ENCODE measurements around the gene FCN2. TPM values are rescaled to one million over a fixed set of nuclear protein-coding genes. Genes with fewer than 3 reads are reported as not detected.

The FCN2 gene
- total RNA-seq, 1 experiment from 2014 or later = not detected

DNA sequence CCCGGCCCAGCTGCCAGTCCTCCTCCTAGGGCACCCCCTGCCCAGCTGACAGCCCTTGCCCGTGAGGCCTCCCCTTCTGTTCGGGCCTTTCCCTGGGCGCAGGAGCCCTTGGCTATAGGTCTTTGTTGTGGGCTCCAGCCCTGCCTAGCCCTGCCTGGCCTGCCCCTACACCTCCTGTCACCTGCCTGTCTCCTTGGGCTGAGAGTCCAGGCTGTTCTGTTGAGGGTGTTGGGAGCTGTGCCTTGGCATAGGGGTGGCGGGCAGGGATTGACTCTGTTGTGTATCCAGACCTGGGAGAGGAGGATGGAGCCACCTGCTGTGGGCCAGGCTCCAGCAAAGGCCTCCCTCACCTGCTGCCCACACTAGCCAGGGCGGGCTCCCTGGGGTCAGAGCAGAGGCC lies 11.6 kb downstream of the FCN2 start:
- Histone ChIP-seq H3K4me3 (no peak overlapping the region), H3K36me3 (no peaks in the 10 kb centered on the region), H3K4me1 (replicated peaks) (peaks cover 22% of the 10 kb centered on the region), H3K27ac (no peak overlapping the region), H3K9me3 (replicated peaks) (no peaks in the 10 kb centered on the region), H3K27me3 (replicated peaks) (no peaks in the 10 kb centered on the region)
- DNase-seq (ENCODE audit: low read depth in 1 of 2, low spot score in 2 of 2) = peak in 1 of 2 experiments; percentile 32

DNA sequence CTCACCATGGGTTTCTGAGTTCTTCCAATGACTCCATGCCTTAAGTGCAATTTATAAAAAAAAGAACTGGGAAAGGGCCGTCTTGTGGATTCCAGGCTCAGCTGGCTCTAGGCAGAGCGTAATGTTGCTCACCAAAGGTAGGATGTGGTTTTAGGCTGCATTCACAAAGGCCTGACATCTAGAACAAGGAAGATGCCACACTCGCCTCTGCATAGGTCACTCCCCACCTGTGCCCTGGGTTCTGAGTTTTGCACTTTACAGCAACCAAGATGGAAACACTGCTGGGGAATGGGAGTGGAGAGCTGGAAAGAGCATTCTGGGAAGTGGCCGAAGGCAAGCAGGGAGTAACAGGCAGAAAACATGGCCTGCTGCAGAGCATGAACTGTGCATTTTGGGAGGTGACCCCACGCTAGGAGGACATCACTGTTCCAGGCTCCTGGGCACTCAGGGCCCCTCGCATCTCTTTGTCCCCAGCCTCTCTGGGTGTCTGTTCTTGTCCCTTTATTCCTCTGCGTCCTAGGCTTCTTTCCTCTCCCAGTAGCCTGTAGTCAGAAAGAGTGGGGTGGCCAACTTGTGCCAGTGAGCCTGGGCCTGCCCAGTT lies 12.3 kb downstream of the FCN2 start:
- Histone ChIP-seq H3K9me3 (replicated peaks) (no peaks in the 10 kb centered on the region), H3K36me3 (no peaks in the 10 kb centered on the region), H3K27me3 (replicated peaks) (no peaks in the 10 kb centered on the region), H3K4me1 (replicated peaks) (peaks cover 22% of the 10 kb centered on the region), H3K4me3 (no peak overlapping the region), H3K27ac (no peak overlapping the region)
- DNase-seq (ENCODE audit: low read depth in 1 of 2, low spot score in 2 of 2) = no peak

GRCh38 chr9:134894136-134894860 lies 13.7 kb downstream of the FCN2 start:
- Histone ChIP-seq H3K27ac (no peak overlapping the region), H3K36me3 (no peaks in the 10 kb centered on the region), H3K9me3 (replicated peaks) (no peaks in the 10 kb centered on the region), H3K4me3 (no peak overlapping the region), H3K4me1 (replicated peaks) (peaks cover 22% of the 10 kb centered on the region), H3K27me3 (replicated peaks) (0 out of 2 replicates have a peak, but pooled peaks cover 3% of the 10 kb centered on the region)
- peak in 1 of 2 experiments; percentile 31 for DNase-seq (ENCODE audit: low read depth in 1 of 2, low spot score in 2 of 2)

DNA sequence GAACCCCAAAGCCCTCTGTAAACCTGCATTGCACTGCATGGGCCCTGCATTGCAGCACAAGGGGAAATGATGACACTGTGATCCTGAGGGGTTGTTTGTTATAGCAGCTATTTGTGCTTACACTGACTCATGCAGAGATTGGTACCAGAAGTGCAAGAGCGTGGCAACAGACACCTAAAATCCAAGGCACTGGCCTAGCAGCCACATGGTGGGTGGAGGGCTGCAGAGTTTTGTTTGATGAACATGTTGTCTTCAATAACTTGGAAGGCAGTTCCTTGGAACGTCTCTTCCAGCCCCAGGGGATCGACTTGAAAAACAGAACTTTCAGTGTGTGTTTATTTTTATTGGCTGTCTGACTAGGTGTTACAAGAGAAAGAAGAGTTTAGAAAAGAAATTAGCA lies 14.5 kb downstream of the FCN2 start:
- Histone ChIP-seq H3K36me3 (no peaks in the 10 kb centered on the region), H3K4me3 (no peak overlapping the region), H3K27me3 (replicated peaks) (0 out of 2 replicates have a peak, but pooled peaks cover 3% of the 10 kb centered on the region), H3K4me1 (replicated peaks) (peaks cover 22% of the 10 kb centered on the region), H3K27ac (no peak overlapping the region), H3K9me3 (replicated peaks) (no peaks in the 10 kb centered on the region)
- peak; percentile 31 to 36 for DNase-seq (ENCODE audit: low read depth in 1 of 2, low spot score in 2 of 2)

DNA sequence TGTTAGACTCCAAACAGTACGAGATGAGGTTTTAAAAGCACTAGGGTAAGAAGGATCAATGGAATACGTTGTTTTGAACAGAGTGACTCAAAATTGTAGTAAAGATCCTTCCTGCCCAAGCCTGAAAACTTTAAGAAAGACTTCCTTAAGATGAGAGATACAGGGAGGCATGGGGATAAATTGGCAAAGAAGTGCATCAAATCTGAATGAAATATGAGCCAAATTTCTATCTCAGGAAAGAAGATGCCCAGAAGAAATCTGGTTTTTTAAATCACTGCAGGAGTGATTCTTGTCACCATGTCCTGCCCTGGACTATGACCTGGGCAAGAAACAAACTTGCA lies 14.9 kb downstream of the FCN2 start:
- H3K9me3 ChIP-seq (replicated peaks) = no peaks in the 10 kb centered on the region
- no peaks in the 10 kb centered on the region for H3K36me3 ChIP-seq
- H3K27ac ChIP-seq = peak overlapping the region; percentile 62; the same call in 1 of the 2 replicates
- DNase-seq (ENCODE audit: low read depth in 1 of 2, low spot score in 2 of 2) = no peak
- 0 out of 2 replicates have a peak, but pooled peaks cover 3% of the 10 kb centered on the region for H3K27me3 ChIP-seq (replicated peaks)
- no peak overlapping the region for H3K4me3 ChIP-seq
- peaks cover 22% of the 10 kb centered on the region for H3K4me1 ChIP-seq (replicated peaks)

- Histone ChIP-seq H3K36me3 (no peaks in the 10 kb centered on the region), H3K27me3 (replicated peaks) (0 out of 2 replicates have a peak, but pooled peaks cover 3% of the 10 kb centered on the region), H3K4me3 (no peak overlapping the region), H3K4me1 (replicated peaks) (peaks cover 22% of the 10 kb centered on the region), H3K27ac (peak overlapping the region; percentile 62), H3K9me3 (replicated peaks) (no peaks in the 10 kb centered on the region)
- peak; percentile 85 to 88 for DNase-seq (ENCODE audit: low read depth in 1 of 2, low spot score in 2 of 2)
These were observed 15.6 kb downstream of the FCN2 start for GRCh38 chr9:134895908-134896833.

GRCh38 chr9:134896834-134897583 lies 16.4 kb downstream of the FCN2 start:
- H3K9me3 ChIP-seq (replicated peaks) = no peaks in the 10 kb centered on the region
- H3K27me3 ChIP-seq (replicated peaks) = 0 out of 2 replicates have a peak, but pooled peaks cover 3% of the 10 kb centered on the region
- H3K4me3 ChIP-seq = no peak overlapping the region
- DNase-seq (ENCODE audit: low read depth in 1 of 2, low spot score in 2 of 2) = no peak
- peaks cover 22% of the 10 kb centered on the region for H3K4me1 ChIP-seq (replicated peaks)
- H3K36me3 ChIP-seq = no peaks in the 10 kb centered on the region
- H3K27ac ChIP-seq = peak overlapping the region; percentile 62; the same call in 1 of the 2 replicates

DNA sequence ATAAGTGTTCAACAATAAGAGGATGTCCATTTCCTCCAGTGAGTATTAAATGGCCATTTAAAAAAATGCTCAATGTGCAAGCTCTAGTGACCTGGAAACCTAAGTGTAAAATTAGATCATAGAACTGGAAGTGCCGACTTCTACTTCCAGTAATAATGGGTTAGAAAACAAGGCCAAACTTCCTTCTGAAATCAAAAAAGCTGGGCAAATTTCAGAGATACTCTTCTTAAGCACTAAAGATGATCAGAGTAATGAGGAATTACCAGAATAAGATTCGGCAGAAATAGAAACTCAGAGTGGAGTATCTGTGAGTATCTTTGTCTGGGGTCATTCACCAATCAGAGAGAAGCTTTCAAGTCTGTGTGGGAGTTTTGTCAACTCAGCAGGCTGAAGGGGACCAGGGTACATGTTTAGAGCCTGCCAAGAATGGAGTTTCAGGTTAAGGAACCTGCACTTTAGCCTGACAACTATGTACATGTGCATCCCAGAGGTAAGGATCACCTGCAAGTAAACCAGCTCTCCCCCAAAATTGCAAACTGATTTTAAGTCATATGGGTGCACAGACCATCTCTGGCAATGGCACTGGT lies 17.1 kb downstream of the FCN2 start:
- no peaks in the 10 kb centered on the region for H3K36me3 ChIP-seq
- H3K9me3 ChIP-seq (replicated peaks) = no peaks in the 10 kb centered on the region
- no peak overlapping the region for H3K4me3 ChIP-seq
- no peak overlapping the region for H3K27ac ChIP-seq
- no peak for DNase-seq (ENCODE audit: low read depth in 1 of 2, low spot score in 2 of 2)
- peaks cover 22% of the 10 kb centered on the region for H3K4me1 ChIP-seq (replicated peaks)
- H3K27me3 ChIP-seq (replicated peaks) = 0 out of 2 replicates have a peak, but pooled peaks cover 3% of the 10 kb centered on the region

GRCh38 chr9:134898319-134898718 lies 17.7 kb downstream of the FCN2 start:
- no peaks in the 10 kb centered on the region for H3K36me3 ChIP-seq
- DNase-seq (ENCODE audit: low read depth in 1 of 2, low spot score in 2 of 2) = no peak
- no peak overlapping the region for H3K27ac ChIP-seq
- H3K9me3 ChIP-seq (replicated peaks) = no peaks in the 10 kb centered on the region
- H3K27me3 ChIP-seq (replicated peaks) = 0 out of 2 replicates have a peak, but pooled peaks cover 3% of the 10 kb centered on the region
- H3K4me1 ChIP-seq (replicated peaks) = peaks cover 22% of the 10 kb centered on the region
- H3K4me3 ChIP-seq = no peak overlapping the region

DNA sequence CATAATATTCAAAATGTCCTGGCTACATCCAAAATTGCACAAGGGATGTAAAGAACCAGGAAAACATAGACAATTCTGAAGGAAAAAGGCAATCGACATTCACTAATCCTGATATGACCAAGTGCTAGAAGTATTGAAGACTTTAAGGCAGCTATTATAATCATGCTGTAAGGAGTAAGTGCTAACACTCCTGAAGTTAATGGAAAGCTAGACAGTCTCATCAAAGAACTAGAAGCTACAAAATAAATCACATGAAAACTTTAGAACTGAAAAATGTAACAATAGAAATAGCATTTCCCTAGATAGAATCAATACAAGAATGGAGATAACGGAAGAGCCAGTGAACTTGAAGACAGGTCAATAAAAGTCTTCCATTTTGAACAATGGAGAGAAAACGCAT lies 18.6 kb downstream of the FCN2 start:
- Histone ChIP-seq H3K9me3 (replicated peaks) (no peaks in the 10 kb centered on the region), H3K4me1 (replicated peaks) (peaks cover 22% of the 10 kb centered on the region), H3K36me3 (no peaks in the 10 kb centered on the region), H3K4me3 (no peak overlapping the region), H3K27me3 (replicated peaks) (peaks cover 10% of the 10 kb centered on the region), H3K27ac (no peak overlapping the region)
- DNase-seq (ENCODE audit: low read depth in 1 of 2, low spot score in 2 of 2) = no peak

GRCh38 chr9:134899818-134900217 lies 19.2 kb downstream of the FCN2 start:
- DNase-seq (ENCODE audit: low read depth in 1 of 2, low spot score in 2 of 2) = no peak
- Histone ChIP-seq H3K9me3 (replicated peaks) (no peaks in the 10 kb centered on the region), H3K27ac (no peak overlapping the region), H3K27me3 (replicated peaks) (peaks cover 11% of the 10 kb centered on the region), H3K36me3 (no peaks in the 10 kb centered on the region), H3K4me1 (replicated peaks) (peaks cover 21% of the 10 kb centered on the region), H3K4me3 (no peak overlapping the region)

DNA sequence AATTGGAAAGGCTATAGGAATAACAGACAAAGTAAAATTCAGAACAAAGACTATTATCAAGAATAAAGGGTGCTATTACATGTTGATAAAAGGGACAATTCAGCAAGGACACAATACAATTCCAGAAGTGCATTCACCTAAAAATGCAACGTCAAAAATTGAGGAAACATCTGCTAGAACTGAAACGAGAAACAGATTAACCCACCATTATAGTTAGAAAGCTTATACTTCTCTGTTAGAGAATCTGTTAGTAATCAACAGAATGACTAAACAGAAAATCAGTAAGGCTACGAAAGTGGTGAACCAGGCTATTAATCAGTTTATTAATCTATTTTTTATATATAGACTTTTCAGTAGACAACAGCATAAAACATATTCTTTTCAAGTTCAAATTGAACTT lies 22.3 kb downstream of the FCN2 start:
- H3K27ac ChIP-seq = no peak overlapping the region
- no peak for DNase-seq (ENCODE audit: low read depth in 1 of 2, low spot score in 2 of 2)
- peaks cover 27% of the 10 kb centered on the region for H3K27me3 ChIP-seq (replicated peaks)
- no peaks in the 10 kb centered on the region for H3K9me3 ChIP-seq (replicated peaks)
- no peaks in the 10 kb centered on the region for H3K4me1 ChIP-seq (replicated peaks)
- H3K36me3 ChIP-seq = no peaks in the 10 kb centered on the region
- H3K4me3 ChIP-seq = no peak overlapping the region
